ENCODE measurements around the gene FSHB.

DNA sequence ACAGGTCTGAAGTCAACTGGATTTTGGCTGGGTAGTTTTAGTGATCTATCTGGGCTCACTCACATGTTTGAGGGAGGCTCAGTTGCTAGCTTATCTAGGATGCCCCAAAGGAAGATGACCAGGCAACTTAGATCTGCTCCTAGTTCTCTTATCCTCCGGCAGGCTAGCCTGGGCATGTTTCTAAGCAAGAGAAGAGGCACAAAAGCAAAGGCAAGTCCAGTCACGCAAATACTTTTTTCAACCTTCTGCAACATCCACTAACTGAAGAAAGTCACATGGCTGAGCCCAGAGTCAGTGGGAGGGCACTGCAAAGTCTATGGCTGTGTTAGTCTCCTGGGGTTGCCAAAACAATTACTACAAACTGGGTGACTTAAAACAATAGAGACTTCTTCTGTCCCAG is 32.9 kb upstream of the FSHB start:
- TF ChIP-seq, protein P1, sequence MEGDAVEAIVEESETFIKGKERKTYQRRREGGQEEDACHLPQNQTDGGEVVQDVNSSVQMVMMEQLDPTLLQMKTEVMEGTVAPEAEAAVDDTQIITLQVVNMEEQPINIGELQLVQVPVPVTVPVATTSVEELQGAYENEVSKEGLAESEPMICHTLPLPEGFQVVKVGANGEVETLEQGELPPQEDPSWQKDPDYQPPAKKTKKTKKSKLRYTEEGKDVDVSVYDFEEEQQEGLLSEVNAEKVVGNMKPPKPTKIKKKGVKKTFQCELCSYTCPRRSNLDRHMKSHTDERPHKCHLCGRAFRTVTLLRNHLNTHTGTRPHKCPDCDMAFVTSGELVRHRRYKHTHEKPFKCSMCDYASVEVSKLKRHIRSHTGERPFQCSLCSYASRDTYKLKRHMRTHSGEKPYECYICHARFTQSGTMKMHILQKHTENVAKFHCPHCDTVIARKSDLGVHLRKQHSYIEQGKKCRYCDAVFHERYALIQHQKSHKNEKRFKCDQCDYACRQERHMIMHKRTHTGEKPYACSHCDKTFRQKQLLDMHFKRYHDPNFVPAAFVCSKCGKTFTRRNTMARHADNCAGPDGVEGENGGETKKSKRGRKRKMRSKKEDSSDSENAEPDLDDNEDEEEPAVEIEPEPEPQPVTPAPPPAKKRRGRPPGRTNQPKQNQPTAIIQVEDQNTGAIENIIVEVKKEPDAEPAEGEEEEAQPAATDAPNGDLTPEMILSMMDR (conservative IDR thresholded peaks at IDR 0.05; ENCODE audit: low read length): no peak
- TF ChIP-seq EZH2phosphoT487 (IDR thresholded peaks at IDR 0.05; ENCODE audit: borderline replicate concordance, low read depth, low read length): no peak
